K562 (cell line): ENCODE data around the gene VSNL1. TPM values are rescaled to one million over a fixed set of nuclear protein-coding genes. Genes with fewer than 3 reads are reported as not detected.
A peak's percentile ranks its signal among the peaks of the same experiment; 100 is the strongest.

Source experiments
- ATAC-seq: fragments of 200-7000 bp; cut with Tn5 transposase; 3 replicates; pipeline ENCODE4 v1.9.1; 2020; ENCODE audit warnings: moderate library complexity
- BruUV-seq: library from RNA; stranded (reverse); fragments of 400-500 nt; replicated peaks from 2 replicates; lab custom pipeline; 2021; lab: Mats Ljungman, UMichigan
- CTCF ChIA-PET: fragments of 300-600 bp; formaldehyde crosslinking; extraction: SDS; loops from one replicate; lab custom pipeline; 2021; ENCODE audit warnings: low intra/inter-chr PET ratio; lab: Yijun Ruan, JAX
- POLR2A ChIA-PET: fragments of 300-600, 350-650 bp; sonication (Branson Sonifier 250); formaldehyde crosslinking; extraction: SDS; loops from one replicate; lab custom pipeline; 2021; ENCODE audit warnings: antibody characterized with exemption, inconsistent platforms; lab: Yijun Ruan, JAX
- DNase-seq, 4 experiments: peaks; one replicate each; pipeline versions ENCODE4 v3.0.0 to v3.0.0-alpha.2; 2011 to 2018; ENCODE audit warnings: low spot score in 3 of 4, mixed read lengths in 3 of 4; ENCODE audit errors: extremely low read depth in 1 of 4
- FAIRE-seq: peaks from 2 replicates; lab custom pipeline; 2011; peaks lifted over from hg19 to GRCh38; lab: Jason Lieb, UNC
- H2AFZ ChIP-seq: 2 replicates; pipeline ENCODE4 v1.6.0; 2011; ENCODE audit warnings: low read depth, low read length, control low read depth, inconsistent platforms
- H3K27ac ChIP-seq: fragments of 200-600 bp; 3 replicates; pipeline ENCODE4 v1.8.0; 2011; ENCODE audit warnings: low read depth, mild to moderate bottlenecking, control low read depth, inconsistent platforms, low read length, moderate library complexity, mixed read lengths; ENCODE audit errors: extremely low read depth
- H3K27me3 ChIP-seq, 2 experiments: fragments of 300-600 bp in 1 of 2; 2 replicates in 1 of 2; 3 replicates in 1 of 2; pipeline versions ENCODE4 v1.6.0 to v1.8.0; 2011; ENCODE audit warnings: inconsistent platforms in 2 of 2, low read length in 2 of 2, mild to moderate bottlenecking in 1 of 2, mixed read lengths in 1 of 2, moderate library complexity in 1 of 2; ENCODE audit not compliant: control insufficient read depth in 2 of 2, insufficient read depth in 2 of 2
- H3K36me3 ChIP-seq: fragments of 300-600 bp; 3 replicates; pipeline ENCODE4 v1.8.0; 2011; ENCODE audit warnings: mild to moderate bottlenecking, low read length, inconsistent platforms; ENCODE audit not compliant: control insufficient read depth, insufficient read depth
- H3K4me1 ChIP-seq, 2 experiments: fragments of 200-600 bp in 1 of 2; replicated peaks in 1 of 2; 2 replicates in 1 of 2; 3 replicates in 1 of 2; pipeline versions ENCODE4 v1.5.1 to v1.8.0; 2011; ENCODE audit warnings: inconsistent platforms in 2 of 2, low read length in 2 of 2, mild to moderate bottlenecking in 1 of 2, mixed read lengths in 1 of 2, moderate library complexity in 1 of 2; ENCODE audit not compliant: control insufficient read depth in 2 of 2, insufficient read depth in 2 of 2
- H3K4me2 ChIP-seq: 2 replicates; pipeline ENCODE4 v1.6.1; 2011; ENCODE audit warnings: low read length, control low read depth, inconsistent platforms, mixed read lengths; ENCODE audit not compliant: insufficient read depth
- H3K4me3 ChIP-seq: fragments of 200-600 bp; sonication (generic), shearing (Covaris generic); 2 replicates; pipeline ENCODE4 v1.5.1; 2016; ENCODE audit warnings: control low read depth, inconsistent platforms
- H3K79me2 ChIP-seq: fragments of 200-600 bp; 3 replicates; pipeline ENCODE4 v1.8.0; 2011; ENCODE audit warnings: low read length, inconsistent platforms; ENCODE audit not compliant: control insufficient read depth, insufficient read depth
- H3K9ac ChIP-seq, 2 experiments: 2 replicates each; pipeline versions ENCODE4 v1.6.0 to v1.6.1; 2011; ENCODE audit warnings: low read depth in 2 of 2, low read length in 2 of 2, control low read depth in 1 of 2, inconsistent platforms in 1 of 2, mild to moderate bottlenecking in 1 of 2, mixed read lengths in 1 of 2; ENCODE audit not compliant: insufficient read depth in 1 of 2
- H3K9me1 ChIP-seq: one replicate; pipeline ENCODE4 v1.6.0; 2011; ENCODE audit warnings: inconsistent platforms, mild to moderate bottlenecking, low read length, moderate library complexity; ENCODE audit not compliant: control insufficient read depth, insufficient read depth
- H3K9me3 ChIP-seq: replicated peaks from 2 replicates; pipeline ENCODE4 v1.5.1; 2011; ENCODE audit warnings: low read depth, low read length, inconsistent platforms; ENCODE audit not compliant: control insufficient read depth, insufficient read depth
- H4K20me1 ChIP-seq: replicated peaks from 2 replicates; pipeline ENCODE4 v1.6.1; 2011; ENCODE audit warnings: low read length, inconsistent platforms, mixed read lengths; ENCODE audit not compliant: control insufficient read depth, insufficient read depth
- ARID1B ChIP-seq: fragments of 450-650 bp; IDR thresholded peaks from 2 replicates; pipeline ENCODE4 v1.6.1; 2016; ENCODE audit warnings: antibody characterized with exemption, mild to moderate bottlenecking, inconsistent platforms
- CBFA2T3 ChIP-seq: fragments of 450-650 bp; IDR thresholded peaks from 2 replicates; pipeline ENCODE4 v1.6.1; 2017
- MBD2 ChIP-seq: sonication (generic); IDR thresholded peaks from 2 replicates; pipeline ENCODE4 v1.6.1; 2016; ENCODE audit warnings: low read depth, borderline replicate concordance
- SMARCE1 ChIP-seq: fragments of 450-650 bp; IDR thresholded peaks from 2 replicates; pipeline ENCODE4 v1.7.1; 2016; ENCODE audit warnings: mild to moderate bottlenecking
- TCFL5 ChIP-seq: fragments of 250-450 bp; sonication (Bioruptor Pico); conservative IDR thresholded peaks from 2 replicates; pipeline ENCODE4 v1.6.1; 2021; ENCODE audit warnings: mild to moderate bottlenecking, moderate library complexity, matching md5 sums
- TSHZ1 ChIP-seq: fragments of 250-450 bp; sonication (Bioruptor Pico); IDR thresholded peaks from 2 replicates; pipeline ENCODE4 v1.4.0; 2020; ENCODE audit warnings: mild to moderate bottlenecking, moderate library complexity
- WGBS: fragments of 100-300 bp; shearing (Covaris generic); methylation state at CpG from one replicate; pipeline ENCODE4 v1.1.6; 2016; ENCODE audit warnings: low coverage, mixed read lengths; ENCODE audit not compliant: insufficient coverage; ENCODE audit errors: missing lambda C conversion rate; 5-methylcytosine and 5-hydroxymethylcytosine counted together
- in situ Hi-C: fragments of 300-500 bp; cut with MboI; formaldehyde crosslinking; loops from 4 replicates; pipeline ENCODE4 v1.15.0; 2018; ENCODE audit warnings: inconsistent platforms, mixed read lengths
- intact Hi-C: fragments of 100-400 bp; cut with micrococcal nuclease; formaldehyde crosslinking; loops from 2 replicates; pipeline ENCODE4 v1.14.2; 2022
- polyA plus RNA-seq, 8 experiments: library from polyadenylated mRNA; depleted of rRNA in 4 of 8; stranded (reverse) in 5 of 8; unstranded in 3 of 8; fragments of >200 nt; fragmentation: Nextera tagmentation in 2 of 8; fragmentation: Illumina TruSeq in 1 of 8; extraction: Ambion mirVana in 2 of 8; extraction: Trizol in 1 of 8; gene quantifications; 2 replicates each; pipeline versions ENCODE4 v1.2.1 to v1.2.3, GENCODE V29; 2011 to 2014; ENCODE audit warnings: inconsistent platforms in 1 of 8, missing spikeins in 1 of 8
- total RNA-seq, 7 experiments: library from RNA; depleted of rRNA in 6 of 7; stranded (reverse); fragments of >200 nt in 6 of 7; fragmentation: Illumina TruSeq in 2 of 7; extraction: Trizol in 2 of 7; gene quantifications; 2 replicates each; pipeline versions ENCODE4 v1.2.1 to v1.2.3, GENCODE V29; 2011 to 2021; ENCODE audit warnings: low replicate concordance in 1 of 7

The VSNL1 gene
- total and polyA plus RNA-seq, 9 of the 15 experiments (the other 6 are each of a cell fraction or from before 2014, with no cell fraction given), result 0.20 TPM; not detected in 8

- Histone ChIP-seq H4K20me1 (no peaks in the 10 kb centered on the region), H3K4me3 (no peak overlapping the region), H3K79me2 (no peaks in the 10 kb centered on the region), H3K36me3 (no peaks in the 10 kb centered on the region), H3K9ac (no peak overlapping the region), H3K9me1 (no peaks in the 10 kb centered on the region), H3K9me3 (no peaks in the 10 kb centered on the region), H3K27ac (no peak overlapping the region), H3K4me2 (no peak overlapping the region), H3K4me1 (peaks cover 0 to 5% of the 10 kb centered on the region in 2 experiments; a peak in 2 of 5 replicates), H3K27me3 (0 out of 5 replicates have a peak, but pooled peaks cover 0 to 2% of the 10 kb centered on the region in 2 experiments), H2AFZ (no peak overlapping the region)
- WGBS, result 0% methylated on average over 2 of the region's 2 CpGs
- FAIRE-seq (no peak), ATAC-seq (peak; percentile 57; the same call in 1 of the 3 replicates), DNase-seq (no peak)
- intact Hi-C loops (no loop called here), in situ Hi-C loops (no loop called here)
- TF ChIP-seq MBD2, result no peak
- TF ChIP-seq CBFA2T3, result peak; percentile 35; the same call in 1 of the 2 replicates
- POLR2A ChIA-PET, result no interaction called here
- no TSS peak for BruUV-seq
- CTCF ChIA-PET, result no interaction called here
Measured at GRCh38 chr2:17583166-17583565, 42.7 kb downstream of the VSNL1 start.

- Histone ChIP-seq H3K4me1 (peaks cover 0 to 5% of the 10 kb centered on the region in 2 experiments; a peak in 2 of 5 replicates), H3K9me3 (no peaks in the 10 kb centered on the region), H4K20me1 (no peaks in the 10 kb centered on the region), H3K9ac (no peak overlapping the region), H3K27me3 (0 out of 5 replicates have a peak, but pooled peaks cover 0 to 2% of the 10 kb centered on the region in 2 experiments), H3K79me2 (no peaks in the 10 kb centered on the region), H3K4me2 (no peak overlapping the region), H3K36me3 (no peaks in the 10 kb centered on the region), H3K9me1 (no peaks in the 10 kb centered on the region), H2AFZ (no peak overlapping the region), H3K27ac (no peak overlapping the region), H3K4me3 (no peak overlapping the region)
- CTCF ChIA-PET, result no interaction called here
- in situ Hi-C loops, result no loop called here
- intact Hi-C loops, result no loop called here
- 7% methylated on average over 3 of the region's 3 CpGs for WGBS
- ATAC-seq (no peak), FAIRE-seq (no peak), DNase-seq (no peak)
- BruUV-seq, result no TSS peak
- TF ChIP-seq SMARCE1 (no peak), CBFA2T3 (no peak), ARID1B (no peak), TCFL5 (CRISPR knock-in tag) (no peak), TSHZ1 (CRISPR knock-in tag) (no peak)
- POLR2A ChIA-PET, result no interaction called here
Measured at GRCh38 chr2:17583646-17584045, 43.1 kb downstream of the VSNL1 start.
